HAP-1 (cell line): ENCODE measurements around the gene MAPT.
"Not testable (repeated sequence)": the region's sequence is repeated elsewhere in the genome, so short reads cannot be mapped to it uniquely, and the experiment has no call there.

Source experiments
- DNase-seq, 2 experiments: peaks; one replicate each; pipeline ENCODE4 v3.0.0-alpha.2; 2016 to 2020; ENCODE audit warnings: low spot score in 2 of 2
- H3K27me3 ChIP-seq: fragments of 250-450 bp; sonication (Bioruptor Pico); 2 replicates; pipeline ENCODE4 v1.5.1; 2020; ENCODE audit warnings: low read depth, mild to moderate bottlenecking, moderate library complexity
- H3K36me3 ChIP-seq: fragments of 250-450 bp; sonication (Bioruptor Pico); replicated peaks from 2 replicates; pipeline ENCODE4 v1.5.1; 2020; ENCODE audit warnings: mild to moderate bottlenecking
- H3K4me1 ChIP-seq: fragments of 250-450 bp; sonication (Bioruptor Pico); 2 replicates; pipeline ENCODE4 v1.5.1; 2020; ENCODE audit warnings: mild to moderate bottlenecking
- H3K4me3 ChIP-seq: fragments of 250-450 bp; sonication (Bioruptor Pico); 2 replicates; pipeline ENCODE4 v1.5.1; 2020; ENCODE audit warnings: mild to moderate bottlenecking, moderate library complexity
- H3K9me3 ChIP-seq: fragments of 250-450 bp; sonication (Bioruptor Pico); 2 replicates; pipeline ENCODE4 v1.5.1; 2020; ENCODE audit warnings: mild to moderate bottlenecking, moderate library complexity
- in situ Hi-C: fragments of 300-500 bp; cut with MboI; formaldehyde crosslinking; loops from 3 replicates; pipeline ENCODE4 v1.14.3; 2020; ENCODE audit warnings: low sequenced_read_pairs, inconsistent platforms, mixed read lengths

MAPT gene

DNA sequence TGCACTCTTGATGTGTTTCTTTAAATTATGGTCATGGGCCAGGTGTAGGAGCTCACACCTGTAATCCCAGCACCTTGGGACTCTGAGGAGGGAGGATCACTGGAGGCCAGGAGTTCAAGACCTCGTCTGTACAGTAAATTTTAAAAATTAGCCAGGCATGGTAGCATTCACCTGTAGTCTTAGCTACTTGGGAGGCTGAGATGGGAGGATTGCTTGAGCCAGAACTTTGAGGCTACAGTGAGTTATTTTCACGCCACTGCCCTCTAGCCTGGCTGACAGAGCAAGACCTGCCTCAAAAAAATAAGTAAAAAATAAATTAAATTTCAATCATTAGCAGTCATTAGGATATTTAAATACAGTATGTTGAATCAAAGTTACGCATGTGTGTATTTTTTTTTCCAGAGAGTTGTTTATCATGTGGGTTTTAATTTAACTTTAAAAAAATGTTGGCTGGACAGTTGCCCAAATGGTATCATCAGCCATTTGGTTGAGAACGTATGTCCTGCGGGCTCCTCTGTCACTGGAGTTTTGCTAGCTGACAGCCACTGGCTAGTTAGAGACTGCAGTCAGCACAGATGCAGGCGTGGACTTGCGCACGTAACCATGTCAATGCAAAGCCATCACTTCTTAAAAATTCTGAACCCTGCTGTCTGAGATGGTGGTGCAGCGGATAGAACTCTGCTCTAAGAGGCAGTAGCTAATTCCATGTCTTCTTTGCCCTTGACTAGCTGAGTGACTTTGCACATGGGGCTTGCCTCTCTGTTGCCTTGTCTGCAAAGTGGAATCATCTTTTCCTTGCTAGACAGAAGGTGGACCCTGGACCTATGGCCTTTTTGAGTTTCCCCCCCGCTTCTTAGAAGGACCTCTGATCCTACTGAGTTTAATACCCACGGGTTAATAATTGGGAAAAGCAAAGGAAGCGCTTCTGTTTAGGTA lies 40.0 kb downstream of the MAPT start:
- in situ Hi-C loops: no loop called here
- no peaks in the 10 kb centered on the region for H3K36me3 ChIP-seq
- no peaks in the 10 kb centered on the region for H3K4me1 ChIP-seq
- H3K4me3 ChIP-seq: no peak overlapping the region
- DNase-seq: no peak
- H3K27me3 ChIP-seq: no peaks in the 10 kb centered on the region
- no peaks in the 10 kb centered on the region for H3K9me3 ChIP-seq

DNA sequence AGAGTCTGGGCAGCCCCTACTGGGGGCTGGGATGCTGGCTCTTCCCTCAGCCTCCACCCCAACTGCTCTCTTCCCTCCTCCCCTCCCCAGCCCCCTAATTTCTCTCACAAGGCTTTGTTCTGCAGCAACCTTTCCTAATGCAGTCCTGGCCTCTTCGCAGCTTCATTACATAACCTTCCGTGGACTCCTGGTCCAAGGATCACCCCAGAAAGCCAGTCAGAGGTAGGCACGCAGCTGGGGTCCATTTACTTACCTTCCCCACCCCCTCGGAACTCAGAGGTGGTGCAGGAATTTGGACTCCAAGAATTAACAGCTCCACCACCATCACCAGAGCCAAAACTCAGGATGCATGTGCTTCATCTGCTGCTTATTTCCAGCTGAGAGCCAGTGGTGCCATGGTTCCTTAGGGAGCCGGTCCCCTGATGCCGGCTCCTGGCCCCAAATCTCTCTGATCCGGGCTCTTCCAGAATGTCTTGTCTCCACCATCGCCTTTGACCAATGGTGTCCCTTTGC lies 40.9 kb downstream of the MAPT start:
- H3K9me3 ChIP-seq: no peaks in the 10 kb centered on the region
- no peak overlapping the region for H3K4me3 ChIP-seq
- no peak for DNase-seq
- in situ Hi-C loops: no loop called here
- H3K4me1 ChIP-seq: no peaks in the 10 kb centered on the region; the same call in 1 of the 2 replicates
- H3K27me3 ChIP-seq: no peaks in the 10 kb centered on the region
- H3K36me3 ChIP-seq: no peaks in the 10 kb centered on the region

DNA sequence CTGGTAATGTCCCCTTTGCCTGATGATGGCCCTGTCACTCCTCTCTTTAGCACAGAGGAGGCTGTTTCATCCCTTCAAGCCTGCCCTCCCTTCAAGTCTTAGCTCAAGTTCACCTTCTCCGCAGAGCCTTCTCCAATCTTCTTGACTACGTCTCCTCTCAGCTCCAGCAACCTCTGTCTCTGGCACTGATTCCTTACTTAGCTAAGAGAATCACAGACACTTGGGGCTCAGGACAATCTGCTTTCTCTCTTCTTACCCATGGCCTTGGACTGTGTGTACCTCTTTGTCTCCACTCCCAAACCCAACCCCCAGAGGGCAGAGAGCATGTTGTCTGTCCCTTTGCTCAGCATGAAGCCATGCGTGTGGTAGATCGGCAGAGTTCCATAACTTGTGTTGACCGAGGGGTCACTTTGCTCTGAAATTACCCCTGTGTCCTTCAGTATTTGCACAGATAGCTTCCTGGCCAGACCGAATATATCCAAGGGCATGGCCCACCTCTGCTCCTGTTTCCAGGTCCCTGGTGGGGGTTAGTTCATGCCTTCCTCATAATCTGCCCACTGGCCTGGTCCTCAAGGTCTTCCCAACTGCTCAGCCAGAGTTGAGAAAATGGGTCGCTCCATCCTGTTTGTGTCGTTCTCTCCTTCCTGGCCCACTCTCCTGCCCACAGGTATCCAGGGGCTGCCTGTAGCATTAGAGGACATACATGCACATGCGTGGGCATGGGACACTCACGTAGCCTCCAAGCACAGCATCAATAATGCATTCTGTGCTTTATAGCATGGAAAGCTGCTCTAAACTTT lies 41.6 kb downstream of the MAPT start:
- Histone ChIP-seq H3K4me1 (no peaks in the 10 kb centered on the region; the same call in 1 of the 2 replicates), H3K4me3 (no peak overlapping the region), H3K36me3 (no peaks in the 10 kb centered on the region), H3K9me3 (no peaks in the 10 kb centered on the region), H3K27me3 (no peaks in the 10 kb centered on the region)
- in situ Hi-C loops: no loop called here
- DNase-seq: no peak

DNA sequence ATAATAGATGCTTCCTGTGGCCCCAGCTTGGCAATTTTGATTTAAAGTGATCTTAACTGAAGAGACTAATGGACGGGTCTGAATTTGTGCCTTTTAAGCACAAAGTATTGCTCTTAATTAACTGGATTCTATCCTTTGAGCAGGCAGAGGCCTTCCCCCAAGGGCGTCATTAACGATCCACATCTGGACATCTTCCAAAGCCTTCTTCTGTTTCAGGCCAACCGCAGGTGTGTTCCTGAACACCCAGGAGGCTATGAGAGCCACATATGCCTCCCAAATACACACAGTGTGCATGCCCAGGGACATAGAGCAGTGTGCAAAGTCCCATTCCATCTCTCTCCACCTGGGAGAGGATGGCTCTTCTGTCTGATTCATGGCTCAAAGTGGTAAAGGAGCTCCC lies 42.3 kb downstream of the MAPT start:
- H3K27me3 ChIP-seq: no peaks in the 10 kb centered on the region
- no peaks in the 10 kb centered on the region; the same call in 1 of the 2 replicates for H3K4me1 ChIP-seq
- in situ Hi-C loops: no loop called here
- no peak for DNase-seq
- no peaks in the 10 kb centered on the region for H3K9me3 ChIP-seq
- no peaks in the 10 kb centered on the region for H3K36me3 ChIP-seq
- no peak overlapping the region for H3K4me3 ChIP-seq

DNA sequence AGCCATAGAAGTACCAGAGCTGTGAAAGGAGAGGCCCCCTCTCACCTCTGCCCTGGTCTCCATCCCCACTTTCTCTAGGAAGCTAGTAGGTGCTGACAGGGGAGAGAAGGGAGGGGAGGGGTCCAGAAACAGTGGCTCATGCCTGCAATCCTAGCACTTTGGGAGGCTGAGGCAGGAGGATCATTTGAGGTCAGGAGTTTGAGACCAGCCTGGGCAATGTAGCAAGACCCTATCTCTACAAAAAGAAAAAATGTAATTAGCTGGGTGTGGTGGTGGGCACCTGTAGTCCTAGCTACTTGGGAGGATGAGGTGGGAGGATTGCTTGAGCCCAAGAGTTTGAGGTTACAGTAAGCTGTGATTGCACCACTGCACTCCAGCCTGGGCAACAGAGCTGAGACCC lies 42.8 kb downstream of the MAPT start:
- H3K4me3 ChIP-seq, in situ Hi-C loops, H3K4me1 ChIP-seq, H3K27me3 ChIP-seq, DNase-seq, H3K36me3 ChIP-seq, H3K9me3 ChIP-seq: not testable (repeated sequence)

DNA sequence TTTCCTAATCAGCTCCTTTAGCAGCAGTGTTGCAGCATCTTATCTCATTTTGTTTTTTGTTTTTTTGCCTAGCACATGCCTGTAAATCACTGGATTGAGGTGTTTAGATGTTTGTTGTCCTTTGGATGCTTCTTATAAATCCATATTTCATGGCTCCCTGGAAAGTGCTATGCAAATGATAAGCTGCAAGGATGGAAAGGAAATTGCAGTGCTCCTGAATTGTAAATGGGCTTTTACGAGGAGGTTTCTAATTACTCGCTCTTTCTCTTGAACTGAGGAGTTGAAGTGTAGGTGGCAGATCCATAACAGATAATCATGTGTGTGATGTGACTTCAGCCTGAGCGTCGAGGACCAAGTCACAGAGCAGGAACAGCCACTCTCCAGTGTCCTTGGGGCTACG lies 45.0 kb downstream of the MAPT start:
- Histone ChIP-seq H3K36me3 (no peaks in the 10 kb centered on the region), H3K4me3 (no peak overlapping the region), H3K27me3 (no peaks in the 10 kb centered on the region), H3K9me3 (no peaks in the 10 kb centered on the region), H3K4me1 (peaks cover 14% of the 10 kb centered on the region)
- in situ Hi-C loops: no loop called here
- no peak for DNase-seq

DNA sequence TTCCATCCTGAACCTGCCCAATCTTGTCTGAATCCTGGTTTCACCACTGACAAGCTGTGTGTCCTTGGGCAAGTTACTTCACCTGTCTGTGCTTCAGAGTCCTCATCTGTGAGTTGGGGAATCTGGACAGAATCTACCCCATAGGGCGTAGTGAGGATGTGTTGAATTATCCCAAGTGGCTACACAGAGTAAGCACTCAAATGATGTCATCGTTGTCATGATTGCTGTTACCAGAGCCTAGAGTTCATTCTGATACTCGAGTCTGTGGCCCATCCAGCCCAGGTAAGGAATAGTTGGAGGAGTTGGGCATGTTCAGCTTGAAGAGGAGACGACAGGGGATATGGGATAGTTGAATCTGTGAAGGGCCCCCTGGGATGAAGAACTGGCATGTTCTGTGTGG lies 45.9 kb downstream of the MAPT start:
- Histone ChIP-seq H3K9me3 (no peaks in the 10 kb centered on the region), H3K4me1 (peaks cover 14% of the 10 kb centered on the region), H3K36me3 (no peaks in the 10 kb centered on the region), H3K4me3 (no peak overlapping the region), H3K27me3 (no peaks in the 10 kb centered on the region)
- DNase-seq: no peak
- in situ Hi-C loops: no loop called here

DNA sequence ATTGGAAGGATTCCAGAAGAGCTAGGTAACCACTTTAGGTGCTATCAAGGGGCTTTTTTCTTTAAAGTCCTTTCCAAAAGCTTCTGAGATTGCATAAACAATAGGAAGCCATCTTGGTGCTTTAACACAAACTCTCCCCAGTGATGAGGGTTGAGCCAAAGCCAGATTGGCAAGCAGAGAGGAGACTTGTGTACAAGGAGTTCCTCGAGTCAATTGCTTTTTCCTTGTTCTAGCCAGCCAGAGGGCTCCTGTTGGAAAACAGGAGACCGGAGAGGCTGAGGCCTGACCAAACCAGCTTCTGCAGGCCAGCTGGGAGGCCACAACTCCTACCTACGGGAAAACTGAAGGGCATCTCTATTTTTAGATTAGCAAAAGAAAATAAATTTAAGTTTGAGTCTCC lies 46.5 kb downstream of the MAPT start:
- DNase-seq: no peak
- no peak overlapping the region for H3K4me3 ChIP-seq
- in situ Hi-C loops: no loop called here
- H3K9me3 ChIP-seq: no peaks in the 10 kb centered on the region
- H3K4me1 ChIP-seq: peaks cover 14% of the 10 kb centered on the region
- no peaks in the 10 kb centered on the region for H3K36me3 ChIP-seq
- no peaks in the 10 kb centered on the region for H3K27me3 ChIP-seq

DNA sequence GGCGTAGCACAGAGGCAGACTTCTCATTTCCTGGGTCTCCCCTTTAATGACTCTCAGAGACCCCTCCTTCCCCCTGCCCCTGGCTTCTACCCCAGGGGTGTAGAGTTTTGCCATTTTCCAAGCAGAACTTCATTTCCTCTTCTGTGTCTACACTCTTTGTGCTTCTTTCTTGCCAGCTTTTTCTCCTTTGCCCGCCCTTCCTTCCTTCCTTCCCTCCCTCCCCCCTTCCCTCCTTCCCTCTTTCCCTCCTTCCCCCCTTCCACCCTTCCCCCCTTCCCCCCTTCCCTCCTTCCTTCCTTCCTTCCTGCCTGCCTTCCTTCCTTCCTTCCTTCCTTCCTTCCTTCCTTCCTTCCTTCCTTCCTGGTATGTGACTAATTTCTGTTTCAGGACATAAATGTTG lies 47.0 kb downstream of the MAPT start:
- H3K36me3 ChIP-seq: no peaks in the 10 kb centered on the region
- peaks cover 14% of the 10 kb centered on the region for H3K4me1 ChIP-seq
- H3K4me3 ChIP-seq: no peak overlapping the region
- DNase-seq: no peak
- in situ Hi-C loops: no loop called here
- no peaks in the 10 kb centered on the region for H3K27me3 ChIP-seq
- no peaks in the 10 kb centered on the region for H3K9me3 ChIP-seq

DNA sequence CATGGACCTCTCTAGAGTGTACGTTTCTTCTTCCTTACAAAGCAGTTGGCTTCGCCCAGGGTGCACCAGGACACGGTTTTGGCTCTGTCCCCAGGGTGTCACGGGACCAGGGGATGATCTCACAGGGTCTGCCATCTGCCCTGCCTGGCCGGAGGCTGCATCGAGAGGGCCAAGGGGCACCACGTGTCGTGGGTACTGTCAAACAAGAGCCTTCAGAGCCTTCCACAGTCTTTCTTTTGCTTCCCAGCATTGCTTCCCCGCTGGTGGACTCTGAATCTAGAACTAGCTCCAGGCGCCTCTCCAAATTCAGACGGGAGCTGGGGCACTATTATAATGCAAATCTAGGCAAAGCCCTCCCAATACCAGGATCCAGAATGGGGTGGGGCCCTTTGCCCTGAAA lies 47.9 kb downstream of the MAPT start:
- peak; percentile 78 to 82 for DNase-seq
- Histone ChIP-seq H3K4me1 (peaks cover 14% of the 10 kb centered on the region), H3K27me3 (no peaks in the 10 kb centered on the region), H3K4me3 (no peak overlapping the region), H3K9me3 (no peaks in the 10 kb centered on the region), H3K36me3 (no peaks in the 10 kb centered on the region)
- in situ Hi-C loops: no loop called here

DNA sequence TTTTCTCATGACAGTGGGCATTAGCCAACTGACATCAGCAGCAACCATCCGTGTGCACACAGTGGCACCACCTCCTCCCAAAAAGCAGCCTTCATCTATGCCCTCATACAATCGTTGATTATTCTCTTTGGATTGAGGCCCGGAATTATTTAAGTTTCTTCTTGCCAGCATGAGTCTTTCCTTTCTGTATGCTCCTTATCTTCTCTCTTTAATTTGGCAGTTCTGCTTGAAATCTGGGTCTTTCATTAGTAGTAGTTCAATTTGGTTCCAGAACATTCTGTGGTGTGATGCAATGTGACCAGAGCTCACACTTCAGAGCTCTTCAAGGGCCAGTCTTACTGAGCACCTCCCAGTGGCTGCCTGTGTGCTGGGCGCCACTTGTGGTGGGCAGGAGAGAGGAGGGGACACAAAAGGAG lies 52.5 kb downstream of the MAPT start:
- Histone ChIP-seq H3K36me3 (no peaks in the 10 kb centered on the region), H3K4me1 (peaks cover 21% of the 10 kb centered on the region)
- in situ Hi-C loops: no loop called here

DNA sequence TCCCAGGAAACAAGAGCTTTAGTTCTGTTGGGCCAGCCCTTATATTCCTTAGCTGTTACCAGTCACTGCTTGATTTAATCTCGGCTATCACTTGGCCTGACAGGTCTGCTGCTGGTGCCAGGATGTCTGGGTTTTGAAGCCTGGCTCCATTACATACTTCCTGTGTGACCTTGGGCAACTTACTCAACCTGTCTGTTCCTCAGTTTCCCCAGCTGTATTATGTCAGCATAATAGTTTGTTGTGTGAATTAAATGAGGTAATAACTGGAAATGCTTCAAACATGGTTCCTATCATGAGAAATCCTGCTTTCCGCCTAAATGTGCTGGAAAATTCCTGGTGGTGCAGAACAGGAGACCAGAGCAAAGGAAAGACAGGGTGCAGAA lies 54.1 kb downstream of the MAPT start:
- Histone ChIP-seq H3K36me3 (no peaks in the 10 kb centered on the region), H3K27me3 (no peaks in the 10 kb centered on the region), H3K4me3 (no peak overlapping the region), H3K9me3 (no peaks in the 10 kb centered on the region), H3K4me1 (peaks cover 9% of the 10 kb centered on the region)
- in situ Hi-C loops: no loop called here
- DNase-seq: no peak

More for the DNA sequence above, 52.5 kb downstream of the MAPT start:
- H3K27me3 ChIP-seq: no peaks in the 10 kb centered on the region
- H3K9me3 ChIP-seq: no peaks in the 10 kb centered on the region
- no peak for DNase-seq
- H3K4me3 ChIP-seq: no peak overlapping the region

DNA sequence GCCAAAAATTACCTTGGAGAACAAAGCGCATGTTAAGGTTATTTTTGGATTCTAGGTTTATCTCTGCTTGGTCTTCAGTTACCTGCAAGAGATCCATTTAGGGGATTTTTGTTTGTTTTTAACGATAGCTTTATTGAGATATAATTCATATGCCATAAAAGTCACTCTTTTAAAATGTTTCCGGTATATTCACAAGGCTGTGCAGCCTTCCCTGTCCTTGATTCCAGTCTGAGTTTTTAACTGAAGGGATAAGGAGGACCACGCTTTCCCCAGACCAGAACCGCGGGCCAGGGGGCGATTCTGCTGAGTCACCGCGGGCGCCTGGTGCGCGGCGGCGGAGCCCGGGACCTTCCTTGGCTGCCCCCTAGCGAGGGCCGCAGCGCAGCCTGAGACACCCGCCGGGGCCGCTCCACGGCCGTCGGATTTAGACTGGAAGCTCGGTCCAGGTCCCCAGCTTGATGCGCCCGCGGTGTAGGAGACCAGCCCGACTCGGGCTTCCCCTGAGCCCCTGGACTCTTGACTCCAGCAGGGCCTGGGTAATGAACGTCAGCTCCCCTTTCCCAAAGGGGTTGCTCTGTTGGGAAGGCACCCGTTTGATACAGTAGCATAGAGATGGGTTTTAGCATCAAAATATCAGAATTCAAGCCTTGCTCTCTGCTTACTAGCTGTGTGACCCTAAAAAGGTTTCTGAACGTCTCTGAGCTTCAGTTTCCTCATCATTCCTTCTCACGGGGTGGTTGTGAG lies 54.7 kb downstream of the MAPT start:
- Histone ChIP-seq H3K27me3 (no peaks in the 10 kb centered on the region), H3K4me3 (no peak overlapping the region), H3K36me3 (no peaks in the 10 kb centered on the region), H3K4me1 (peaks cover 9% of the 10 kb centered on the region), H3K9me3 (no peaks in the 10 kb centered on the region)
- in situ Hi-C loops: no loop called here
- DNase-seq: peak; percentile 70 to 88
